CD8-positive, alpha-beta memory T cell (primary cell): ENCODE data around the gene LRRC2. TPM values are rescaled to one million over a fixed set of nuclear protein-coding genes. Genes with fewer than 3 reads are reported as not detected.

ENCODE experiments used
- CTCF ChIA-PET: fragments of 350-600 bp; sonication (Branson Sonifier 250); formaldehyde crosslinking; loops from one replicate; lab custom pipeline; 2021; ENCODE audit warnings: antibody characterized with exemption; lab: Charles Lee
- POLR2A ChIA-PET: fragments of 350-600 bp; sonication (Branson Sonifier 250); formaldehyde crosslinking; loops from one replicate; lab custom pipeline; 2021; ENCODE audit warnings: antibody characterized with exemption; lab: Charles Lee
- DNase-seq, 5 donors: peaks; one replicate each; pipeline versions ENCODE4 v3.0.0 to v3.0.0-alpha.2; 2020 to 2022; ENCODE audit warnings: mixed read lengths in 1 of 5
- H3K27ac ChIP-seq: one replicate; pipeline ENCODE4 v1.7.0; 2013; ENCODE audit warnings: low read depth, mild to moderate bottlenecking, low read length, moderate library complexity
- H3K27me3 ChIP-seq: 2 replicates; pipeline ENCODE4 v1.7.0; 2013; ENCODE audit warnings: low read length, mild to moderate bottlenecking; ENCODE audit not compliant: insufficient read depth, poor library complexity, severe bottlenecking
- H3K36me3 ChIP-seq: 2 replicates; pipeline ENCODE4 v1.7.0; 2013; ENCODE audit warnings: mild to moderate bottlenecking, low read length, moderate library complexity; ENCODE audit not compliant: insufficient read depth
- H3K4me1 ChIP-seq: 2 replicates; pipeline ENCODE4 v1.7.0; 2013; ENCODE audit warnings: mild to moderate bottlenecking, low read length, moderate library complexity; ENCODE audit not compliant: insufficient read depth
- H3K4me3 ChIP-seq: 2 replicates; pipeline ENCODE4 v1.7.0; 2013; ENCODE audit warnings: mild to moderate bottlenecking, low read length
- H3K9me3 ChIP-seq: 2 replicates; pipeline ENCODE4 v1.7.0; 2013; ENCODE audit warnings: mild to moderate bottlenecking, low read length
- H3K27ac Mint-ChIP-seq, 8 donors: one replicate each; pipeline ENCODE4 v1.8.0; 2020 to 2021; ENCODE audit warnings: mixed read lengths in 8 of 8, mild to moderate bottlenecking in 6 of 8, inconsistent platforms in 3 of 8, moderate library complexity in 3 of 8
- H3K27me3 Mint-ChIP-seq, 2 donors: one replicate each; pipeline ENCODE4 v1.8.0; 2020 to 2021; ENCODE audit warnings: mixed read lengths in 2 of 2, mild to moderate bottlenecking in 1 of 2, moderate library complexity in 1 of 2
- H3K36me3 Mint-ChIP-seq, 3 donors: one replicate each; pipeline ENCODE4 v1.8.0; 2020 to 2021; ENCODE audit warnings: mixed read lengths in 3 of 3, inconsistent platforms in 1 of 3, mild to moderate bottlenecking in 1 of 3
- H3K4me1 Mint-ChIP-seq, 3 donors: one replicate each; pipeline ENCODE4 v1.8.0; 2020 to 2021; ENCODE audit warnings: mixed read lengths in 3 of 3, inconsistent platforms in 1 of 3, mild to moderate bottlenecking in 1 of 3
- H3K4me3 Mint-ChIP-seq, 7 donors: one replicate each; pipeline ENCODE4 v1.8.0; 2020 to 2021; ENCODE audit warnings: mixed read lengths in 7 of 7, mild to moderate bottlenecking in 6 of 7, moderate library complexity in 4 of 7, inconsistent platforms in 2 of 7
- H3K9me3 Mint-ChIP-seq, 5 donors: one replicate each; pipeline ENCODE4 v1.8.0; 2020 to 2022; ENCODE audit warnings: mixed read lengths in 5 of 5, mild to moderate bottlenecking in 3 of 5, moderate library complexity in 2 of 5, inconsistent platforms in 1 of 5
- polyA plus RNA-seq: library from polyadenylated mRNA; unstranded; fragments of 300-500 nt; fragmentation: Illumina TruSeq; gene quantifications from one replicate; pipeline ENCODE4 v1.2.3, GENCODE V29; 2021
- total RNA-seq, 2 experiments: library from RNA; stranded (reverse); gene quantifications; one replicate each; pipeline ENCODE4 v1.2.3, GENCODE V29; 2021

LRRC2 gene
- total and polyA plus RNA-seq, 3 experiments from 2014 or later, result 0.04 TPM; not detected in 1

DNA sequence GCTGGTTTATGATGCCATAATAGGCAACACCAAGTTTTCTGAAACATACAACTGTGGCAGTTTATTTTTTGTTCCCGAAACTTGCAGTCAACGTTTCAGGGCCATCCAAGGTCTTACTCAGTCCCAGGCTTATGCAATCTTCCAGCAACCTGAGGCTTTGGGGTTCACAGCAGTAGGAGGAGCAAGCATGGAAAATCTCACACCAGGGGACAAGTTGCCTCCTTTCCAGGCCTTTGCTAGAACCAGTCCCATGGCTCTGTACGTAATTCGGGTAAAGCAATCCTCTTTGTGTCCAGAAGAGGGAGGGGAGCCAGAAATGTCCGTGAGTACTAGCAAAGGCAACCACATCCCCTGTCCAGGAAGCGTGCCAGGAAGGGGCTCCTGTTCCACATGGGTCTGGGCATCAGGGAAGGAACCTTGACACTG is 41.5 kb upstream of the LRRC2 start:
- CTCF ChIA-PET, result no interaction called here
- no peak overlapping the region for H3K4me3 ChIP-seq
- H3K9me3 ChIP-seq, result no peaks in the 10 kb centered on the region
- DNase-seq, result no peak
- POLR2A ChIA-PET, result no interaction called here
- H3K27ac Mint-ChIP-seq, result no peak overlapping the region
- H3K9me3 Mint-ChIP-seq, result no peaks in the 10 kb centered on the region
- H3K36me3 Mint-ChIP-seq, result peaks cover 0 to 1% (median 0%) of the 10 kb centered on the region in 3 donors
- H3K27me3 Mint-ChIP-seq, result peaks cover 4 to 14% of the 10 kb centered on the region in 2 donors
- H3K4me1 ChIP-seq, result no peaks in the 10 kb centered on the region
- H3K4me1 Mint-ChIP-seq, result no peaks in the 10 kb centered on the region
- H3K27ac ChIP-seq, result no peak overlapping the region
- no peaks in the 10 kb centered on the region for H3K36me3 ChIP-seq
- H3K27me3 ChIP-seq, result no peaks in the 10 kb centered on the region
- no peak overlapping the region for H3K4me3 Mint-ChIP-seq

DNA sequence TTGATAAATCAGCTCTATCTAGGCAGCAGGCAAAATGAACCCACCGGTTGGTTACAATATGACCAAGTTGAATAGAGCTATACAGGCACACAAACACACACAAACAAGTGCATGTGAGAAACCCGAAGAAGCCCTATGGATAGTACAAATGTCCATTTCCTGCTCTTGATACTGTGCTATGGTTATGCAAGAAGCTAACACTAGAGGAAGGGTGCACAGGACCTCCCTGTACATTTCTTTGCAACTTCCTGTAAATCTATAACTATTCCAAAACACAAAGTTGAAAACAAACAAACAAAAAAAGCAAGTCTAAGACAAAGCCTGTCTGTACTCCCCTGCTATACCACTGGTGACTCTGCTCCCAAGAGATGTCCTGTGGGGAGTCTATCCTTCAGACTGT is 38.0 kb upstream of the LRRC2 start:
- H3K27me3 Mint-ChIP-seq, result no peaks in the 10 kb centered on the region
- H3K36me3 Mint-ChIP-seq, result peaks cover 0 to 1% (median 0%) of the 10 kb centered on the region in 3 donors

DNA sequence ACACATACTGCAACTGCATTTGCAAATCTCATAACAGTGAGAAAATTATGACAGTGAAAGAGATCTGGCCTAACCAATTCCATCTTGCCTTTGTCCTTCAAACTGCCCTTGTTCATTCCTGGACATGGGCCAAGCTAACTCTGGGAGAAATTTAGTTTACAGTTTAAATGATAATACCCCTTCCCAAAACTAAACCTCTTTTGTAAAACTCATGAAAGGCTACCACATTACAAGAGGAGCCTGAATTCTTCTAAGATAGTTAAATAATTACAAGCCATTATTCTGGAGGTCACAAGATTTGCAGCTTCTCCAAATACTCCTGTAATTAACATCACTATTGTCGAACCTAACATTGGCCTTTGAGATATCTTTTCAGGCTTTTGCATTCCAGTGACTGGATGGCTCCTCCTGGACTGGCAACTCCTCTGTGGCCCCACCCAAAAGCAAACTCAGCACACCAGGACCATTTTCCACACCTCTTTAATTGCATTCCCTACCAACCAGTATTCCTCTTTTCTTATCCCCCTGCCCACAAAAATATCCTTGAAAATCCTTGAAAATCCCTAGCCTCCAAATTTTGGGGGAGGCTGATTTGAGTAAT is 37.4 kb upstream of the LRRC2 start:
- CTCF ChIA-PET, result interaction anchor here (1.1 to 1.8 kb wide), 3 partner anchors 27 to 291 kb away, joined by 3 to 7 read pairs (median 5); no protein-coding TSS in a partner anchor

More for the DNA sequence above, 38.0 kb upstream of the LRRC2 start:
- Histone ChIP-seq H3K4me1 (no peaks in the 10 kb centered on the region), H3K27me3 (peaks cover 5% of the 10 kb centered on the region), H3K27ac (no peak overlapping the region), H3K36me3 (no peaks in the 10 kb centered on the region), H3K9me3 (no peaks in the 10 kb centered on the region), H3K4me3 (no peak overlapping the region)
- ChIA-PET POLR2A (no interaction called here), CTCF (interaction anchor here (1.1 to 1.8 kb wide), 3 partner anchors 26 to 291 kb away, joined by 3 to 7 read pairs (median 5); no protein-coding TSS in a partner anchor)
- H3K27ac Mint-ChIP-seq, result no peak overlapping the region
- no peaks in the 10 kb centered on the region for H3K9me3 Mint-ChIP-seq
- no peak for DNase-seq
- H3K4me3 Mint-ChIP-seq, result no peak overlapping the region
- no peaks in the 10 kb centered on the region for H3K4me1 Mint-ChIP-seq

DNA sequence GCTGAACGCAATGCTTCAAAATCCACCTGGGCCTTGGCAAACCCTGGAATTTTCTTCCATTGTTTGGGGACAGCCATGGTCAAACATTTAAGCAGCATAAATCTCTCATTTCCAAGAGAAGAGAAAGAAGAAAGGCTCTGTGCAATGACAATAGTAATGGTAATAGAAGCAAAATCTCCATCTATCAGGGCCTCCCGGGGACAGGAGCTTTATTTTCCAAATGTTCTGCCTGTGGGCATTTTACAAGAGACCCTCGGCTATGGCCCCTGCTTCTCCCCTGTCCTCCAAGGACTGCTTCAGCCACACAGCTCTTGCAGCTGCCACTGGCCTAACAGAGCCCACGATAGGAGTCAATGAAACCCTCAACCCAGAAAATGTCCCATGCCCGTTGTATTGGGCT is 33.5 kb upstream of the LRRC2 start:
- Histone ChIP-seq H3K9me3 (no peaks in the 10 kb centered on the region), H3K36me3 (no peaks in the 10 kb centered on the region), H3K27ac (no peak overlapping the region), H3K27me3 (peaks cover 5% of the 10 kb centered on the region), H3K4me3 (no peak overlapping the region), H3K4me1 (no peaks in the 10 kb centered on the region)
- Mint-ChIP-seq H3K4me1 (no peaks in the 10 kb centered on the region), H3K36me3 (no peaks in the 10 kb centered on the region), H3K9me3 (no peaks in the 10 kb centered on the region), H3K27me3 (peaks cover 6 to 11% of the 10 kb centered on the region in 2 donors), H3K4me3 (no peak overlapping the region), H3K27ac (peak overlapping the region in 1 of 8 donors; percentile 34)
- CTCF ChIA-PET, result no interaction called here
- POLR2A ChIA-PET, result no interaction called here
- DNase-seq, result no peak

More for the DNA sequence above, 37.4 kb upstream of the LRRC2 start:
- no peaks in the 10 kb centered on the region for H3K27me3 Mint-ChIP-seq
- peaks cover 5% of the 10 kb centered on the region for H3K27me3 ChIP-seq
- POLR2A ChIA-PET, result no interaction called here
- H3K4me1 ChIP-seq, result no peaks in the 10 kb centered on the region
- no peak for DNase-seq
- H3K4me3 ChIP-seq, result no peak overlapping the region
- no peaks in the 10 kb centered on the region for H3K4me1 Mint-ChIP-seq
- no peak overlapping the region for H3K27ac Mint-ChIP-seq
- H3K9me3 ChIP-seq, result no peaks in the 10 kb centered on the region
- no peaks in the 10 kb centered on the region for H3K9me3 Mint-ChIP-seq
- H3K4me3 Mint-ChIP-seq, result no peak overlapping the region
- peaks cover 0 to 1% (median 0%) of the 10 kb centered on the region in 3 donors for H3K36me3 Mint-ChIP-seq
- no peaks in the 10 kb centered on the region for H3K36me3 ChIP-seq
- H3K27ac ChIP-seq, result no peak overlapping the region

DNA sequence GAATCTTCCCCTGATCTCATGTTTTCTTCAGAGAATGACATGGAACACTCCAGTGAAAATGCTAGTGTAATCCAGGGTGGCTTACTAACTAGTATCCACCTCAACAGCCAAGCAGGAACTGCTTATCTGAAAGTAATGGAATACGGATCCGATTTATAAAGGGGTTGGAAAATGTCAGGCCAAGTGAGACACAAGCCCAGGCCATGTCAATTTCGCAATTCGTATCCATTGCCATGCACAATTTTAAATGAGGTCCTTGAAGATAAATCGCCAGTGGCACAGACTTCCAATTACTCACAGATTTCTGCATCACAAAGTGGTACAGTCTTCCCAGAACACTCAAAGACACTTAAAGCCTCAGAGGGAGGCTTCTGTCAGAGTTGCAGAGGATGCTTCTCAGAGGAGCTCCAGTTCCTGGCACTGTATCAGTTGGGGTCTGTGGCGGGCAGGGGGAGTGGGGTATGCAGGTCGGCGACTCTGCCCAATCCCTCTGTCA is 29.8 kb upstream of the LRRC2 start:
- H3K4me1 ChIP-seq, result no peaks in the 10 kb centered on the region
- Mint-ChIP-seq H3K4me1 (no peaks in the 10 kb centered on the region), H3K27ac (peak overlapping the region in 1 of 8 donors; percentile 1), H3K9me3 (no peaks in the 10 kb centered on the region), H3K4me3 (no peak overlapping the region), H3K36me3 (peaks cover 0 to 5% (median 0%) of the 10 kb centered on the region in 3 donors), H3K27me3 (peaks cover 12 to 18% of the 10 kb centered on the region in 2 donors)
- ChIA-PET POLR2A (no interaction called here), CTCF (no interaction called here)
- no peak overlapping the region for H3K4me3 ChIP-seq
- H3K9me3 ChIP-seq, result no peaks in the 10 kb centered on the region
- H3K27me3 ChIP-seq, result peaks cover 5% of the 10 kb centered on the region
- DNase-seq, result no peak
- H3K36me3 ChIP-seq, result no peaks in the 10 kb centered on the region
- H3K27ac ChIP-seq, result no peak overlapping the region

DNA sequence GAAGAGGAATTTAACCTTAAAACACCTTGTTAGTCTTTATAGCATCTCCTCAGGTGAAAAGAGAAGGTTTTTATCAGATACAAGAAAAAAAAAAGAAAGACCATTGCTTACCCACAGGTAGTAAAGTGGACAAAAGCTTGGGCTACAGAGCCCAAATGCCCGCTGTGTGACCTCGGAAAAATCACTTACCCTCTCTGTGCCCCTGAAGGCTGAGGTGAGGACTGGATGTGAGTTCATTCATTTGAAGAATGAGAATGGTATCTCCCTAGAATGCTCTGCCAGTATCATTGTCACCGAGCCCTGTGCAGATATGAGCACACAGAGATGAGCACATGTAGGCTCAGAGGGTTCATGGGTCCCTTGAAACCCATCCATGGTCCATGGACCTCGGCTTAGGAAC is 28.6 kb upstream of the LRRC2 start:
- ChIA-PET CTCF (no interaction called here), POLR2A (no interaction called here)
- Histone ChIP-seq H3K27me3 (peaks cover 1% of the 10 kb centered on the region), H3K27ac (no peak overlapping the region), H3K4me1 (no peaks in the 10 kb centered on the region), H3K4me3 (no peak overlapping the region), H3K36me3 (no peaks in the 10 kb centered on the region), H3K9me3 (no peaks in the 10 kb centered on the region)
- DNase-seq, result no peak
- Mint-ChIP-seq H3K4me1 (no peaks in the 10 kb centered on the region), H3K9me3 (no peaks in the 10 kb centered on the region), H3K4me3 (no peak overlapping the region), H3K27me3 (peaks cover 14 to 18% of the 10 kb centered on the region in 2 donors), H3K27ac (no peak overlapping the region), H3K36me3 (peaks cover 0 to 5% (median 0%) of the 10 kb centered on the region in 3 donors)

DNA sequence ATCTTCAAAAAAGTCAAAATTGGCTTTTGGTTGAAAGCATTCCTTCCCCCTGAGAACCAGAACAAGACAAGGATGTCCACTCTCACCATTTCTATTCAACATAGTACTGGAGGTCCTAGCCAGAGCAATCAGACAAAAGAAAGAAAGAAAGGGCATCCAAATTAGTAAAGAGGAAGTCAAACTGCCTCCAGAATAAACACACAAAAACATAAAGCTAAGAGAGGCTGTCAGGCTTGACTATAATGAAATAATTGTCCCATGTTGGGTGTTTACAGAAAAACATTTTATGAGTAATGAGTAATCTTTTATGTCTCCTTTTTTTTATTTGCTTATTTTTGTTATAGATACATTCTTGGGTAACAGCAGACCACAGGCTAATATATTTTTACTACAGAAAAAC is 27.9 kb upstream of the LRRC2 start:
- Histone ChIP-seq H3K27me3 (no peaks in the 10 kb centered on the region), H3K27ac (no peak overlapping the region), H3K9me3 (no peaks in the 10 kb centered on the region), H3K4me3 (no peak overlapping the region), H3K36me3 (no peaks in the 10 kb centered on the region), H3K4me1 (no peaks in the 10 kb centered on the region)
- Mint-ChIP-seq H3K27me3 (peaks cover 14 to 21% of the 10 kb centered on the region in 2 donors), H3K36me3 (peaks cover 0 to 5% (median 0%) of the 10 kb centered on the region in 3 donors), H3K4me1 (no peaks in the 10 kb centered on the region), H3K4me3 (no peak overlapping the region), H3K9me3 (no peaks in the 10 kb centered on the region), H3K27ac (no peak overlapping the region)
- DNase-seq, result no peak
- ChIA-PET CTCF (no interaction called here), POLR2A (no interaction called here)

DNA sequence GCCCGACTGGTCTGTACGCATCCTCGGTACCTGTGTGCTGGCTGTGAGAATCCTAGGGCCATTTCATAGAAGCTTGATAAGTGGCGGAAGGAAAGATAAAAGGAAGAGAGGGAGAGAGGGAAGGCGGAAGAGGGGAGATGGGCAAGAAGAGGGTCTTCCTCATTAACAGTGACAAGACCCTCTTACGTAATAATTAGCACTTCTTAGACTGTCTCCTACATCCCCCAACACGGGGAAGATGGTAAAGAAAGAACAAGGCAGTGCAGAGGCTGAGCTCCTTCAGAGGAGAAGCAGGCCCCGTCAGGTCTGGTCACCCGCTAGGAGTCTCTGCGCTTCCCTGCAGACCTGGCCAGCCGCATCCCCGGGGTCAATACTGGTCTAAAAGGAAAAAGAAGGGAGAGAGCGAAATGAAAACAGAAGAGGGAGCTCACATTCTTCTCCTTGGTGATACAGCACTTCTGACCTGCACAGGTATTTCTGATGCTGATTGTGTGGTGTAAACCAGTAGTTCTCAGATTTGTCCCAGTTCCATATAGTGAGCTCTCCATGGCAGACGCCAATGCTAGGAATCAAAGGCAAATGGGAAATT is 27.3 kb upstream of the LRRC2 start:
- Histone ChIP-seq H3K4me3 (no peak overlapping the region), H3K9me3 (no peaks in the 10 kb centered on the region), H3K27ac (no peak overlapping the region), H3K36me3 (no peaks in the 10 kb centered on the region), H3K4me1 (no peaks in the 10 kb centered on the region), H3K27me3 (no peaks in the 10 kb centered on the region)
- Mint-ChIP-seq H3K4me1 (no peaks in the 10 kb centered on the region), H3K36me3 (peaks cover 0 to 5% (median 0%) of the 10 kb centered on the region in 3 donors), H3K4me3 (no peak overlapping the region), H3K9me3 (no peaks in the 10 kb centered on the region), H3K27ac (no peak overlapping the region), H3K27me3 (peaks cover 17 to 23% of the 10 kb centered on the region in 2 donors)
- DNase-seq, result no peak
- ChIA-PET CTCF (no interaction called here), POLR2A (no interaction called here)
